HEK293 (cell line): Measurements from ENCODE around the gene SLC25A6.

ENCODE experiments used
- CTCF ChIA-PET: fragments of 350-600 bp; formaldehyde crosslinking; extraction: SDS; loops from one replicate; lab custom pipeline; 2021; ENCODE audit warnings: antibody characterized with exemption; lab: Yijun Ruan, JAX
- POLR2A ChIA-PET: fragments of 300-600 bp; formaldehyde crosslinking; extraction: SDS; loops from one replicate; lab custom pipeline; 2020; ENCODE audit warnings: antibody characterized with exemption, inconsistent platforms; lab: Yijun Ruan, JAX
- H3K27ac ChIP-seq: fragments of 200-500 bp; sonication (Bioruptor generic); 2 replicates; pipeline ENCODE4 v1.5.1; 2014; ENCODE audit warnings: low read depth, low read length, control low read depth, inconsistent platforms; ENCODE audit errors: extremely low read depth
- H3K36me3 ChIP-seq, 2 experiments: fragments of 200-500 bp in 1 of 2; sonication (Bioruptor generic) in 1 of 2; 1 replicate in 1 of 2; 2 replicates in 1 of 2; pipeline ENCODE4 v1.5.1; 2014 to 2017; ENCODE audit warnings: inconsistent platforms in 2 of 2, low read length in 2 of 2; ENCODE audit not compliant: control insufficient read depth in 2 of 2, insufficient read depth in 1 of 2
- H3K4me1 ChIP-seq: fragments of 200-500 bp; sonication (Bioruptor generic); 2 replicates; pipeline ENCODE4 v1.5.1; 2014; ENCODE audit warnings: mild to moderate bottlenecking, low read length, inconsistent platforms; ENCODE audit not compliant: control insufficient read depth, insufficient read depth
- H3K4me3 ChIP-seq: 2 replicates; pipeline ENCODE4 v1.5.1; 2011; ENCODE audit warnings: low read depth, mild to moderate bottlenecking, control low read depth, low read length, moderate library complexity
- H3K9me3 ChIP-seq: fragments of 200-500 bp; sonication (Bioruptor generic); 2 replicates; pipeline ENCODE4 v1.5.1; 2014; ENCODE audit warnings: low read depth, low read length, inconsistent platforms; ENCODE audit not compliant: control insufficient read depth, insufficient read depth
- WT1 ChIP-seq: fragments of 450-650 bp; formaldehyde crosslinking; IDR thresholded peaks from 2 replicates; pipeline ENCODE4 v1.5.1; 2016; ENCODE audit warnings: missing biosample characterization, missing genetic modification characterization
- YY2 ChIP-seq: fragments of 450-650 bp; formaldehyde crosslinking; IDR thresholded peaks from 2 replicates; pipeline ENCODE4 v1.5.1; 2016; ENCODE audit warnings: missing biosample characterization, missing genetic modification characterization
- ZNF366 ChIP-seq: fragments of 450-650 bp; formaldehyde crosslinking; conservative IDR thresholded peaks from 2 replicates; pipeline ENCODE4 v1.5.1; 2016; ENCODE audit warnings: missing biosample characterization, missing genetic modification characterization
- ZNF423 ChIP-seq: fragments of 450-650 bp; formaldehyde crosslinking; IDR thresholded peaks from 2 replicates; pipeline ENCODE4 v1.5.1; 2016; ENCODE audit warnings: missing biosample characterization, missing genetic modification characterization
- ZNF521 ChIP-seq: fragments of 450-650 bp; formaldehyde crosslinking; IDR thresholded peaks from 2 replicates; pipeline ENCODE4 v1.5.1; 2017; ENCODE audit warnings: missing biosample characterization, mild to moderate bottlenecking, missing genetic modification characterization
- ZNF707 ChIP-seq: fragments of 450-650 bp; formaldehyde crosslinking; IDR thresholded peaks from 2 replicates; pipeline ENCODE4 v1.5.1; 2016; ENCODE audit warnings: missing biosample characterization, missing genetic modification characterization
- TF ChIP-seq, protein P1 (sequence below): fragments of 450-650 bp; formaldehyde crosslinking; IDR thresholded peaks from 2 replicates; pipeline ENCODE4 v1.5.1; 2017; ENCODE audit warnings: missing biosample characterization, mild to moderate bottlenecking, missing genetic modification characterization, moderate library complexity
- TF ChIP-seq, protein P2 (sequence below): fragments of 450-650 bp; formaldehyde crosslinking; IDR thresholded peaks from 2 replicates; pipeline ENCODE4 v1.5.1; 2017; ENCODE audit warnings: missing biosample characterization, missing genetic modification characterization

The SLC25A6 gene

GRCh38 chrX:1386338-1387127, 5.4 kb downstream of the SLC25A6 start:
- Histone ChIP-seq H3K36me3 (peaks cover 58 to 69% of the 10 kb centered on the region in 2 experiments), H3K4me1 (peaks cover 3% of the 10 kb centered on the region; the same call in 1 of the 2 replicates), H3K9me3 (no peaks in the 10 kb centered on the region), H3K4me3 (no peak overlapping the region), H3K27ac (no peak overlapping the region)
- POLR2A ChIA-PET: no interaction called here
- CTCF ChIA-PET: no interaction called here
- TF ChIP-seq, protein P1, sequence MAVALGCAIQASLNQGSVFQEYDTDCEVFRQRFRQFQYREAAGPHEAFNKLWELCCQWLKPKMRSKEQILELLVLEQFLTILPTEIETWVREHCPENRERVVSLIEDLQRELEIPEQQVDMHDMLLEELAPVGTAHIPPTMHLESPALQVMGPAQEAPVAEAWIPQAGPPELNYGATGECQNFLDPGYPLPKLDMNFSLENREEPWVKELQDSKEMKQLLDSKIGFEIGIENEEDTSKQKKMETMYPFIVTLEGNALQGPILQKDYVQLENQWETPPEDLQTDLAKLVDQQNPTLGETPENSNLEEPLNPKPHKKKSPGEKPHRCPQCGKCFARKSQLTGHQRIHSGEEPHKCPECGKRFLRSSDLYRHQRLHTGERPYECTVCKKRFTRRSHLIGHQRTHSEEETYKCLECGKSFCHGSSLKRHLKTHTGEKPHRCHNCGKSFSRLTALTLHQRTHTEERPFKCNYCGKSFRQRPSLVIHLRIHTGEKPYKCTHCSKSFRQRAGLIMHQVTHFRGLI (tag by site-specific recombination): no peak
- TF ChIP-seq, protein P2, sequence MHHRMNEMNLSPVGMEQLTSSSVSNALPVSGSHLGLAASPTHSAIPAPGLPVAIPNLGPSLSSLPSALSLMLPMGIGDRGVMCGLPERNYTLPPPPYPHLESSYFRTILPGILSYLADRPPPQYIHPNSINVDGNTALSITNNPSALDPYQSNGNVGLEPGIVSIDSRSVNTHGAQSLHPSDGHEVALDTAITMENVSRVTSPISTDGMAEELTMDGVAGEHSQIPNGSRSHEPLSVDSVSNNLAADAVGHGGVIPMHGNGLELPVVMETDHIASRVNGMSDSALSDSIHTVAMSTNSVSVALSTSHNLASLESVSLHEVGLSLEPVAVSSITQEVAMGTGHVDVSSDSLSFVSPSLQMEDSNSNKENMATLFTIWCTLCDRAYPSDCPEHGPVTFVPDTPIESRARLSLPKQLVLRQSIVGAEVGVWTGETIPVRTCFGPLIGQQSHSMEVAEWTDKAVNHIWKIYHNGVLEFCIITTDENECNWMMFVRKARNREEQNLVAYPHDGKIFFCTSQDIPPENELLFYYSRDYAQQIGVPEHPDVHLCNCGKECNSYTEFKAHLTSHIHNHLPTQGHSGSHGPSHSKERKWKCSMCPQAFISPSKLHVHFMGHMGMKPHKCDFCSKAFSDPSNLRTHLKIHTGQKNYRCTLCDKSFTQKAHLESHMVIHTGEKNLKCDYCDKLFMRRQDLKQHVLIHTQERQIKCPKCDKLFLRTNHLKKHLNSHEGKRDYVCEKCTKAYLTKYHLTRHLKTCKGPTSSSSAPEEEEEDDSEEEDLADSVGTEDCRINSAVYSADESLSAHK (tag by site-specific recombination): 0 out of 2 replicates have a peak, but pooled peaks have one; percentile 62

DNA sequence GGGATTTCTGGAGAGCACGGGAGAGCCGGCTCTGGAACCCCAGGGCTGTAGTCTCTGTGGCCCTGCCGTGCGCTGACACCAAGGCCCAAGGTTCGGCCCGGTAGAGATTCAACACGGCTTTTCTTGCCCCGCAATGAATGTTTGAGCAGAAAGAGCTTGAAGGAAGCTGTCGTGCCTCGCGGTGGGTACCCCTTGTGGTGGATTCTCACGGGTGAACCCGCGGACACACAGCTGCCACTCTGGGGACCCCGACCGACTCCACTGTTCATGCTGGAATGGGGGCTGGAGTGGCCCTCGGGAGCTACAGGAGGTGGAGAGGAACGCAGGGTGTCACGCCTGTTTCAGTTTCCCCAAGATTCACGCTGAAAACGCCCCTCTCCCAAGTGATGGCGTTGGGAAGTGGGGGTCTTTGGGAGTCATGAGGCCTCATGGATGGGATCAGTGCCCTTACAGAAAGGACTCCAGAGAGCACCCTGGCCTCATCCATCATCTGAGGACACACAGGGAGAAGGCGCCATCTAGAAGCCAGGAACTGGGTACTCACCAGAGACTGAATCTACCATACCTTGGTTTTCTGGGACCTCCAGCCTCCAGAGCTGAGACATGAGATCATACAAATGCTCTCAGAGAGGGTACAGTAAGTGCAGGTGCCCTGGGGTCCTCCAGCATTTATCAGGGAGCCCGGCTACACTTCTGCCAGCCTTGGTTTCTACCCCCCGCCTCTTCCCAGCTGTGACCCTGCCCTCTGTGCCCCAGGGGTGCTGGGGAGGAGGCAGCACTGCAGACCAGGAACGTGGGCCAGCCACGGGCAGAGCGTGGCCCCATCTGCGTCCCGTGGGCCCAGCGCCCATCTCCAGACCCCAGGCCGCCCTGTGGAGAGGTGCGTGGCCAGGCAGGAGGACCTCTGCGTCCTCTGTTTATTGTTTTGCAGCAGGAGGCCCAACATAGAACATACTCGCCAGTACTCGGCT, 6.4 kb downstream of the SLC25A6 start:
- no peak overlapping the region for H3K27ac ChIP-seq

DNA sequence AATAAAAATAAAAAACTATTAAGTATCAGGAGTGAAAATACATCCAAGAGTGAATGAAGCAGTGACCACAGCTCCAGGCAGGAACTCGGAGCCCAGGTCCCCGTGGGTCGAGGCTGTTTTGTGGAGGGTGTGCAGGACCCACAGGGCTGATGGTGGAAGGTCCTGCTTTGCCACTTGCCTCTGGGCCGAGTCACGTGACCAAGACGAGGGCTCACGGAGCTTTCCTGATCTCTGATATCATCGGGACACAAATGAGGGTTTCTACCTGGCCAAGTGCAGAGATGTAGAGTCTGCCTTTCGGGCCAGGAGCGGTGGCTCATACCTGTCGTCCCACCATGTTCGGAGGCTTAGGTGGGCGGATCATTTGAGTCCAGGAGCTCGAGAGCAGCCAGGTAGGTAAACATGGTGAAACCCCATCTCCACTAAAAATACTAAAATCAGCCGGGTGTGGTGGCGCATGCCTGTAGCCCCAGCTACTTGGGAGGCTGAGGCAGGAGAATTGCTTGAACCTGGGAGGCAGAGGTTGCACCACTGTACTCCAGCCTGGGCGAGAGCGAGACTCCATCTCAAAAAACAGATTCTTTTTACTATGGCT, 7.2 kb downstream of the SLC25A6 start:
- peaks cover 45 to 52% of the 10 kb centered on the region in 2 experiments for H3K36me3 ChIP-seq
- H3K4me3 ChIP-seq: no peak overlapping the region
- CTCF ChIA-PET: no interaction called here
- H3K9me3 ChIP-seq: no peaks in the 10 kb centered on the region
- TF ChIP-seq ZNF707 (0 out of 2 replicates have a peak, but pooled peaks have one; percentile 24), ZNF366 (tag by site-specific recombination) (no peak)
- H3K27ac ChIP-seq: no peak overlapping the region
- no peaks in the 10 kb centered on the region for H3K4me1 ChIP-seq
- POLR2A ChIA-PET: no interaction called here

More for the DNA sequence above, 6.4 kb downstream of the SLC25A6 start:
- CTCF ChIA-PET: no interaction called here
- no peak overlapping the region for H3K4me3 ChIP-seq
- no peak for TF ChIP-seq ZNF521
- TF ChIP-seq, all 188 proteins: peak for 0
- peaks cover 53 to 60% of the 10 kb centered on the region in 2 experiments for H3K36me3 ChIP-seq
- POLR2A ChIA-PET: no interaction called here
- H3K4me1 ChIP-seq: no peaks in the 10 kb centered on the region
- H3K9me3 ChIP-seq: no peaks in the 10 kb centered on the region

GRCh38 chrX:1380672-1381233, 11.2 kb downstream of the SLC25A6 start:
- Histone ChIP-seq H3K36me3 (peaks cover 12 to 15% of the 10 kb centered on the region in 2 experiments), H3K4me3 (no peak overlapping the region), H3K4me1 (no peaks in the 10 kb centered on the region), H3K9me3 (no peaks in the 10 kb centered on the region)
- ChIA-PET CTCF (no interaction called here), POLR2A (no interaction called here)
- TF ChIP-seq YY2 (tag by site-specific recombination) (no peak), ZNF423 (peak; percentile 49; the same call in 1 of the 2 replicates), WT1 (tag by site-specific recombination) (no peak), ZNF521 (no peak)
- TF ChIP-seq, all 188 proteins: peak for 1
- no peak overlapping the region for H3K27ac ChIP-seq
